SK-N-MC (cell line): ENCODE measurements around the gene C17orf75.

Source experiments
- EZH2 ChIP-seq: fragments of 200-600 bp; sonication (generic); IDR thresholded peaks from one replicate; pipeline ENCODE4 v1.6.1; 2017; ENCODE audit warnings: antibody characterized with exemption
- POLR2AphosphoS5 ChIP-seq: IDR thresholded peaks from 2 replicates; pipeline ENCODE4 v1.6.1; 2012; ENCODE audit warnings: mild to moderate bottlenecking, low read depth, low read length, borderline replicate concordance

GRCh38 chr17:32382526-32383223, 40.7 kb upstream of the C17orf75 start:
- TF ChIP-seq EZH2 (no peak), POLR2AphosphoS5 (no peak)
